HL-60 (cell line): ENCODE data around the gene TBC1D22B.

ENCODE experiments used
- DNase-seq, 2 experiments: peaks; one replicate each; pipeline ENCODE4 v3.0.0-alpha.2; 2010 to 2020; ENCODE audit warnings: low read depth in 1 of 2, low spot score in 1 of 2
- H3K27ac ChIP-seq: fragments of 250-450 bp; sonication (Bioruptor Pico); replicated peaks from 2 replicates; pipeline ENCODE4 v1.5.1; 2020; ENCODE audit warnings: mild to moderate bottlenecking, moderate library complexity
- H3K27me3 ChIP-seq: fragments of 250-450 bp; sonication (Bioruptor Pico); 2 replicates; pipeline ENCODE4 v1.5.1; 2021; ENCODE audit warnings: mild to moderate bottlenecking, moderate library complexity; ENCODE audit not compliant: insufficient read depth, poor library complexity, severe bottlenecking
- H3K4me3 ChIP-seq: replicated peaks from 2 replicates; pipeline ENCODE4 v1.5.1; 2011; ENCODE audit warnings: mild to moderate bottlenecking, control low read depth, low read length; ENCODE audit not compliant: insufficient read depth
- CTCF ChIP-seq: IDR thresholded peaks from one replicate; pipeline ENCODE4 v1.5.1; 2011; ENCODE audit warnings: low read length, control low read depth, inconsistent platforms; ENCODE audit not compliant: insufficient read depth
- GABPA ChIP-seq: IDR thresholded peaks from 2 replicates; pipeline ENCODE4 v1.6.1; 2012; ENCODE audit warnings: low read depth
- POLR2AphosphoS5 ChIP-seq: IDR thresholded peaks from 2 replicates; pipeline ENCODE4 v1.6.1; 2012; ENCODE audit warnings: low read depth
- REST ChIP-seq: IDR thresholded peaks from 2 replicates; pipeline ENCODE4 v1.6.1; 2012; ENCODE audit warnings: low read depth; ENCODE audit not compliant: insufficient replicate concordance
- SPI1 ChIP-seq: IDR thresholded peaks from 2 replicates; pipeline ENCODE4 v1.6.1; 2012; ENCODE audit warnings: low read depth, mild to moderate bottlenecking, borderline replicate concordance

TBC1D22B gene

GRCh38 chr6:37320646-37321045 lies 63.1 kb downstream of the TBC1D22B start:
- Histone ChIP-seq H3K27me3 (no peaks in the 10 kb centered on the region), H3K27ac (no peak overlapping the region)
- DNase-seq = no peak

GRCh38 chr6:37321101-37321500 lies 63.5 kb downstream of the TBC1D22B start:
- no peak overlapping the region for H3K27ac ChIP-seq
- no peak for DNase-seq
- H3K27me3 ChIP-seq = no peaks in the 10 kb centered on the region
- no peak overlapping the region for H3K4me3 ChIP-seq
- TF ChIP-seq GABPA (no peak), CTCF (no peak), SPI1 (no peak), REST (no peak), POLR2AphosphoS5 (no peak)

More at GRCh38 chr6:37320646-37321045, 63.1 kb downstream of the TBC1D22B start:
- no peak overlapping the region for H3K4me3 ChIP-seq
- TF ChIP-seq CTCF (no peak), REST (no peak), POLR2AphosphoS5 (no peak), SPI1 (no peak), GABPA (no peak)

GRCh38 chr6:37321516-37322415 lies 64.2 kb downstream of the TBC1D22B start:
- TF ChIP-seq POLR2AphosphoS5 (no peak), CTCF (no peak)
- Histone ChIP-seq H3K27ac (no peak overlapping the region), H3K27me3 (no peaks in the 10 kb centered on the region), H3K4me3 (no peak overlapping the region)
- DNase-seq = no peak
